HuH-7 (cell line): ENCODE results near the gene C12orf60.
A peak's percentile ranks its signal among the peaks of the same experiment; 100 is the strongest.

Experiments used
- DNase-seq: peaks from one replicate; pipeline ENCODE4 v3.0.0; 2011; ENCODE audit warnings: low spot score

C12orf60 gene

DNA sequence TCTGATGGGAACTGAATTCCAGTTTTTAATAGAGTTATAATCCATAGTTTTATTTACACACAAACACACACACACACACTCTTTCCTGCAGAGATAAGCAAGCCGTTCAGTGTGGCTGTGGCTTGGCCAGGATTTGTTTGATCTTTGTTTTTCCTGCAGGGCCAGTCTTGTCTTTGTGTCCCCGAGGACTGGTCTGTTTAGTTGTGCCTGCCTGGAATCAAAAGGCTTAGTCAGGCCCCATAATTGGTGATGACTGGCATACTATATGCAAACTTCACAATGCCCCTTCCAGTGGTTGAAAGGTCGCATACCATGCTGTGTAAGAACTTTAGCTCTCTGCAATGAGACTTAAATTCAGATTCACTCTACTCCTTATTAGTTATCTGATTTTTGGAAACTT lies 26.2 kb upstream of the C12orf60 start:
- no peak for DNase-seq

DNA sequence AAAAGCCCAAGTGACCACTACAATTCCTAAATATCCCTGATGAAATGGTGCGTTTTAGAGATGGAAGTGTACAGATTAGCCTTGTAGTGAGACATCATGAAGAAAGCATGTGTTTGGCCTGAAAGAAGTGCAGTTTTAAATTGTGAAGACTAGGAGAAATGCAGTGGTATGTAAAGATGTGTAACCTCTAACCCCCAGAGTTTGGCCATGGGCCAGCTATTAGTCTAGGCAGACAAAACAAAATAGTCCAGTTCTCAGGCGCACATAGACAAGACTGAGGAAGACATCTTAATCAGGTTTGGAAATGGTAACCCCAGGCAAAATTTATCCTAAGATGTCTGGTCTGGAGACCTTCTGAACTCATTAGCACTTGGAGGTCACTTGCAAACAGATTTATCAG lies 23.6 kb upstream of the C12orf60 start:
- DNase-seq = no peak

DNA sequence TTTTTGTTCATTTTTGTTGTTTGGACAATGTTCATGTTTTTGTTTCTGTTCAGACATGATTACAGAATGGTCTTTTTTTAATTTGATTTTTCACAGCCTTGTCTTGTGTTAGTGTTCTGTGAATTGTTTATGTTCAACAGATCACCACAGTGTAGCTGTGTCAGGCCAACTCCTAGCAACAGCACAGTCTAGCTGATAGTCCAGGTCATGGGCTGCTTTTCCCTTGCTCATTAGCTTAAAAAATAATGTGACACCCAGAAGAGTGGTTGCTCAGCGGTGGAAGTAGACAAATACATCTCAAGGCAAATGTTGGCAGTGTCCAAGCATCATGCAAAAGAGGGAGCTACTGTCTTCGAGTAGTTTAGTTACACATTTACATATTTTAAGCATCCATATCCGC lies 22.6 kb upstream of the C12orf60 start:
- no peak for DNase-seq

- DNase-seq = no peak
Measured at GRCh38 chr12:14781563-14781962, 21.9 kb upstream of the C12orf60 start.

- DNase-seq = no peak
Measured at GRCh38 chr12:14782756-14783155, 20.7 kb upstream of the C12orf60 start.

GRCh38 chr12:14784471-14784870 lies 19.0 kb upstream of the C12orf60 start:
- DNase-seq = no peak

DNA sequence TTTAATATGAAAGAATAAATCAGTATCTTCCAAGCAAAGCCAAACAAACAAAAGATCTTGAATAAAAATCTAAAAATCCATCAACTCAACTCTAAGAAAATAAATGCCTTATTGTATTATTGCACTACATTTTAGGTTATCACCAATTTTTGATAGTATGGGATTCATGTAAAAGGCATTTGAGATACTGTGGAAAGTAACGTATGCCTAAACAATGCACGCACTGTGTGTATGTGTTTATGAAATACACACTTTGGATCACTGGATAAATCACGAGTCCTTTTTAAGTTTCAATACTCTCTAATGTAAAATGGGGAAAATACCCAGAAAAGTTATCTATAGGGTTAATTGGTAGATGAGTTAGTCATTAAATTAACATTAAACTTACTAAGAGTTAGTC lies 17.9 kb upstream of the C12orf60 start:
- DNase-seq = no peak

DNA sequence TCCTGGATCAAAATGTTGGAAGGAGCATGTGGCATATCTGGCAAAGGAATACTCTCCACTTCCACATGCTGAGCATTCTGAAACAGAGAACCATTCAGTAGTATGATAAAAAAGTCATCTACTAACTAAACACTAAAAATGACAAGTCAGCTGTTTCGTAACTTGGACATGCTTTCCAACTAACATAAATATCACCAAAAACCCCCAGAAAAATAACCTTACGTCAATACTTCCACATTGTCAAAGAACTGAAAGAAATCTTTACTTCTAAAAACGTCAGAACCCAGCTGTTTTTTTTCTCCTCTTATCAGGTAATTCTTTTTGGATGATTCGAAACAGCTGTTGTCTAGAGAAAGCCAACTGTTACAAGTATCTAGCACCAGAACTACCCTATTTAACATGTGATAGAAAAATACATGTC lies 8.4 kb upstream of the C12orf60 start:
- no peak for DNase-seq

DNA sequence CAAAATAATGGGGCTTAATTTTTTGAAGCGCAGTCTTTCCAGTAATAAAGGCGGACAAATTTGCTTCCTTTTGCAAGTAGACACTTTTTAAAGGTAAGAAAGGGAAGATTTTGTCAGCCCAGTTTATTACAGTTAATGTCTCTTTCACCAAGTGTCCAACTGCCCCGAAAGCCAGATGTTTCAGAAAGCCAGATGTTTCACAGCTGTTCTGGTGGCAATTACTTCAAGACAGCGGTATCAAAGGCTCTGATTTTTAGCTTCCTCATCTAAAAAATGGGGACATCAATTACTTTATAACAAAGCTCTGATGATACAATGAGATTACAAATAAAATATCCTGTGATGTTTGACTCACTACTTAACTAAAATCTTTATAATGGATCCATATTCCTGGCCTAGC lies 1.2 kb upstream of the C12orf60 start:
- DNase-seq = no peak

- DNase-seq = no peak
Measured at GRCh38 chr12:14802721-14803010, 804 bp upstream of the C12orf60 start.

GRCh38 chr12:14803830-14804160 lies 325 bp downstream of the C12orf60 start:
- peak; percentile 10 for DNase-seq

DNA sequence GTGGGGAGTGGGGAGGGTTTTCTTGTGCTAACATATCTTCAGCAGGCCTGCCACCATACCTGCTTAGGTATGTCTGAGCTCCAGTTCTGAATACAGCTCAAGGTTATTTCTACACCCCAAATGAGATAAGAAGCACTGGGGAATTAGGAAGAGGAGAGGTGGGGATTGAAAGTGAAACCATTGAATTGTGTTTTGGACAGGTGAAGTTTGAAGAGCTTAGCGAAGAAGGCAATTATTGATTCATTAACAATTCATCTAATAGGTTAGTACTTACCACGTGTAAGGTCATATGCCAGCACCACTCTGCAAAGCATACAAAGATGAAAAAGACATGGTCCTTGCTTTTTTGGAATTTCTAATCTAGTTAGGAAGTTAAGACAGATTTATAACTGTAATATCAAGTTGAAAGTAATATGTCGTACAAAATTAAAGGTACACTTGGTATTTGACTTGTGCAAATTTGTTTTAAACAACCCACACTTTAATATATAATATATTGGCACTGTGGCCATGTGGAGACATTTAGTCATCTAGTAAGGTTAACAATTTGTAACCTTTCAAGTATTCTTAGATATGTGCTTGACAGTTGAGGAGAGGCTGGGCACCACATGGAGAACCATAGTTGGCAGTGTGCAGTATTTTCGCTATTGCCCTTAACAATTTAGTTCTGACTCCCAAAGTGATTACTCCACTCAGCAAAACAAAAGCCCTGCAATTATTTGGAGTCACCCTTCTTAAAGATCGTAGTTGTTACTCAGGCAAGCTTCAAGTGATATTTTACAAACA lies 6.9 kb downstream of the C12orf60 start:
- no peak for DNase-seq

DNA sequence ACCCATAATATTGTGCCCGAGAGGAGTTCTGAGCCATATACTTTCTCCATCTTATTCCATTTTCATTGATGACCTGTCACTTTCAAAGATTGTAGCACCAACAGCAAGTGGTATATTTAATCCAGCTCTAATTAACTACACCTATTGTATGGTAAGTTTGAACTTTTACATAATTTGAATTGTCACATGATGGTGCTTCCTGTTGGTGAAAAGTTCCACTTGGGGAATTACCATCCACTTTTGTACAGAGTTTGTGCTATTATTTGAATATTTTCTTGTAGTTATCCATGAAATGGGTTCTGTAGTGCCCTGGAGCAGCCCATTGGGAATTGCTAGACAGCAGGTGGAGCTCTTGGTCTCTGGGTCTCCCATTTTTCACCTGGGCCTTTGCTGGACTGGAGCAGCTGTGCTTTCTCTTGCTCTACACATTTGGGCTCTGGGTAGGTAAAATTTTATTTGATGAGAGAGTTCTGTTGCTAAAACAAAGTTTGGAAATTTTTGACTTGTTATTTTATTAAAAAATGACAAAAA lies 7.5 kb downstream of the C12orf60 start:
- peak; percentile 18 for DNase-seq

- DNase-seq = no peak
Measured at GRCh38 chr12:14811486-14811885, 8.0 kb downstream of the C12orf60 start.

DNA sequence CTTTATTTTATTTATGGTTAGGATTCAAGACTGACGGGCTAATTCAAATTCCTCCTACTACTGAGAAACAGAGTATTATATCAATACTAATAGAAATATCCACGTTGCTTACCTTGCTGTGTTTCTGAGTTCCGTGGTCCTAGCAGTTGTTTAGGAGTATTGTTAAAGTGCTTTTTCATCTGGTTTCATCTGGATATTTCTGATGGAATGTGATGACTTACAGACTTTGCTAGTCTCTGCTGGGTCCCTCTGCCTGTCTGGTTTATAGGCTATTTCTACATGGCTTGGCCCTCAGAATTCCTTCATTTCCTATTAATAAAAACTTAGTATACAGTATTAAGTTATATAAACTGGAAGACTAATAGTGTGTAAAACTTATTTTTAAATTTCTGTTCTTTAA lies 10.5 kb downstream of the C12orf60 start, which contains the start of gene SMCO3:
Gene SMCO3 (minus strand): TSS at position 169 of the 400 bp plus-strand sequence. CDS start 7,502 bp downstream, outside the sequence.
- no peak for DNase-seq

DNA sequence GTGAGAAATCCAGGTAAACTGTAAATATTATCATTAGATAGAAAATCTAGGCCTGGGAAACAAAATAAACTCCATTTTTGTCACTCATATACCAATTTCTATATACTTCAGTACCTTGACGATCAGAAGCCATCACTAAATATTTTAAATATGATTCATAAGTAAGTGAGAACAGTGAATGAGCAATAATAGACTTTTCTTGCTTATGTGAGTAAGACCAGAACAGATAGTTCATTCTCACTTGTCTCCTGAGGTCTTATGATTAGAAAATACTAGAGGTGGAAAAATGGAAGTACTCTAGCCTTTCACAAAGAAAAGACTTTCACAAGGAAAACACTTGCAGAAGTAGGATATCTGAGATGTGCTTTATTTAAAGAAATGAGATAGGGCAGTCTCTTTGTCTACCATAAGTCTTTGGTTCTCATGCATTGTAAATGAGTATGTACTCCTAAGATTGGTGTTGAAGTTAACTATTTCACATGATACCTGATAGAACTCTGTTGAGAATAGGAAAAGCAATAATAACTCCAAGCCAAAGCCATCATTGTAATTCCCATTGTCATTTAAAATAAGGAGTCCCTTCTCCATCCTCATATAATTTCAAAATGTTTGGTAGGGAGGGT lies 20.7 kb downstream of the C12orf60 start:
- DNase-seq = no peak

DNA sequence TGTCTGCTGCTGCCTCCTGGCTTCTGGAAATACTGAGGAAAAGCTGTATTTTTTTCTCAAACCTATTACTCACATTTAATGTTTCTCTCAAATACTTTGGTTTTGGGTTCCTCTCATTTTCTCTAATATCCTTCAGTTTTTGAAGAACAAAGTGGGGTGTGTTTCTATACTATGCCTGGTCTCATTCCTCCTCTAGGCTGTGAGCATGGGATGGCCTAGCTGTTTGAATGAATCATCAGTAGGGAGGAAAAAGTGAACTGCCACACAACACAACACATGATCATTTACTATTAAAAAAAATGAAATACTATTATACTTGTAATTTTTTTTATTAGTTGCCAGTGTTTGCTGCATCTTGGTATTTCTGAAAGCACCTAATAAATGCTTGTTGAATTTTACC lies 21.8 kb downstream of the C12orf60 start:
- no peak for DNase-seq

DNA sequence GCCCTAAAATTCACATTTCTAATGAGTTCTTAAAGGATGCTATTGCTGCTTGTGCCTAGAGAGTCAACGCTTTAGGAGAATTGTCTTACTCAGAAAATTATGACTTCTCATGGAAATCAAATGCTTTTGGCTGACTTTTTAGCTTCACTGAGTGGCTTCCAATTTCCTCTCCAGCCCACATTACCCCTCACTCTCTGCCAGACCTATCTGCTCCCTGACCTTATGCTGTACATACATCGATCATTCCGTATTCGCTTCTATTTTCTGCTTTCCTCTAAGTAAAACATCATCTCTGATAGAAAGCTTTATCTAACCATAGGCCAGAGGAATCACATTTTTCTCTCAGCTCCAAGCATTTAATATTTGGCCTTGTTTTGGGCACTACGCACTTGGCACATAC lies 23.0 kb downstream of the C12orf60 start:
- no peak for DNase-seq

DNA sequence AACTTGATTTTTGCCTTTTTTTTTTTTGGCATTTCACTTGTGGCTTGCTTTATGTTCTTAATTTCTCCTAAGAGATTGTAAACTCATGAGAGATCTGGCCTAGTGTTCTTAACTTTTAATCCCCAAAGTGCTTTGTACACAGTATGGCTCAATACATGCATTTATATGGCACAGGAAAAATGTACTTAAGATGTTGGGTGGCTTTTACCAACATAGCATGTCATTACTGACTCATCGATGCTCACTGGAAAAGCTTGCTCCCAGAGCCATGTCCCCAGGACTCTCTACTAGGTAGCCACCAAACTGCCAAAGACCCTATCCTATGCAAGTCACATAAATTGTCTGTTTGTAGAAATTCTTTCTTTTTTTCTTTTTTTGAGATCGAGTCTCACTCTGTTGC lies 23.6 kb downstream of the C12orf60 start:
- DNase-seq = no peak

DNA sequence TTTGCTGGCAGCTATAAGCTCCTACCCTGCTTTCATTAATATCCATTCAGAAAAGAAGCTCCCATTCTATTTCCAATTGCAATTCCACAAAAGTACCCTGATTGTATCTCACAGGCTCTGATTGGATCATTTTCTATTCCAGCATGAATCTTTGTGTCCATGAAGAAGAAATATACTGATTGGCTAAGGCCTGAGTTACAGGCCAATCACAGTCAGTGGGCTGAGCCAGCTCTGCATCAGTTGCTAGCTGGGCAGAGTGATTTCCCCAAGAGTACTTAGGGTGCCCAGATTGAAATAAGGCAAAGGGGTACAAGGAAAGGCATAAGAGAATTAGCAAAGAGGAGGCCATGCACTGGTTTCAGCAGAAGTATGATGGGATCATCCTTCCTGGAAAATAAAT lies 25.4 kb downstream of the C12orf60 start:
- DNase-seq = no peak

GRCh38 chr12:14833336-14833735 lies 29.9 kb downstream of the C12orf60 start:
- DNase-seq = no peak

DNA sequence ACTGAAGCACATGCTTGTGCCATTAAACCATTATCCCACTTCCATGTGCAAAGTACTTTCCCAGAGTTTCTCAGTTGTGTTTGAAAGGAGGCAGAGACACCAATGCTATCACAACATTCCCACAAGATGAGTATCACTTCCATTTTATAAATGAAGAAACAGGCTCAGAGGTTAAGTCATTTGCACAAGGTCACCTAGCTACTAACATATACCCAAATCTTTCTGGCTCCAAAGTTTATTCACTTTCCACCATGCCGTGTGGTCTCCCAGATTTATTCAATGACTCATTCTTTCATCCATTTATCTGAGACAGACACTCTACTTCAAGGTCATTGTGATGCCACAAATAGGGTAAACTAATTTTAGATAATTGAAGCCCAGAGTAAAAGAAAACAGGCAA lies 30.5 kb downstream of the C12orf60 start:
- no peak for DNase-seq

GRCh38 chr12:14834509-14834908 lies 31.0 kb downstream of the C12orf60 start:
- no peak for DNase-seq
